GM12875 (cell line): ENCODE data around the gene MTHFD1L.

Source experiments
- H3K4me3 ChIP-seq: one replicate; pipeline ENCODE4 v1.5.1; 2011; ENCODE audit warnings: low read depth, low read length, control low read depth
- CTCF ChIP-seq: IDR thresholded peaks from 2 replicates; pipeline ENCODE4 v1.5.1; 2011; ENCODE audit warnings: low read depth, mild to moderate bottlenecking, control low read depth, inconsistent platforms, low read length, moderate library complexity, borderline replicate concordance; ENCODE audit not compliant: insufficient read depth

The MTHFD1L gene

GRCh38 chr6:150999107-150999506 is 133.6 kb downstream of the MTHFD1L start:
- TF ChIP-seq CTCF = no peak
- H3K4me3 ChIP-seq = no peak overlapping the region

- no peak overlapping the region for H3K4me3 ChIP-seq
- no peak for TF ChIP-seq CTCF
These were observed 134.1 kb downstream of the MTHFD1L start for GRCh38 chr6:150999576-150999975.

GRCh38 chr6:151001387-151002056 is 136.0 kb downstream of the MTHFD1L start:
- TF ChIP-seq CTCF = no peak
- H3K4me3 ChIP-seq = no peak overlapping the region

- no peak for TF ChIP-seq CTCF
- H3K4me3 ChIP-seq = no peak overlapping the region
These were observed 136.6 kb downstream of the MTHFD1L start for GRCh38 chr6:151002057-151002450.

- no peak overlapping the region for H3K4me3 ChIP-seq
- TF ChIP-seq CTCF = no peak
These were observed 137.0 kb downstream of the MTHFD1L start for GRCh38 chr6:151002491-151002935.

GRCh38 chr6:151004383-151005024 is 139.0 kb downstream of the MTHFD1L start:
- TF ChIP-seq CTCF = no peak
- H3K4me3 ChIP-seq = no peak overlapping the region

GRCh38 chr6:151005164-151005563 is 139.7 kb downstream of the MTHFD1L start:
- H3K4me3 ChIP-seq = no peak overlapping the region
- no peak for TF ChIP-seq CTCF
